IMR-90 (cell line): Measurements from ENCODE around the gene SLC8A1.

Source experiments
- CEBPB ChIP-seq: IDR thresholded peaks from 2 replicates; pipeline ENCODE4 v1.6.1; 2012; ENCODE audit warnings: low read depth, low read length, improper control_type of control experiment
- CHD1 ChIP-seq: IDR thresholded peaks from 2 replicates; pipeline ENCODE4 v1.6.1; 2012; ENCODE audit warnings: low read depth, low read length, improper control_type of control experiment
- CTCF ChIP-seq: conservative IDR thresholded peaks from 2 replicates; pipeline ENCODE4 v1.5.1; 2012; ENCODE audit warnings: mild to moderate bottlenecking, low read depth, low read length, improper control_type of control experiment
- ELK1 ChIP-seq: fragments of 150-350 bp; IDR thresholded peaks from 2 replicates; pipeline ENCODE4 v1.6.1; 2016; ENCODE audit warnings: low read depth, mild to moderate bottlenecking, low read length, moderate library complexity, borderline replicate concordance
- MAZ ChIP-seq: IDR thresholded peaks from 2 replicates; pipeline ENCODE4 v1.6.1; 2012; ENCODE audit warnings: low read depth, mild to moderate bottlenecking, low read length, improper control_type of control experiment, moderate library complexity, borderline replicate concordance
- NFE2L2 ChIP-seq: fragments of 150-350 bp; IDR thresholded peaks from 2 replicates; pipeline ENCODE4 v1.6.1; 2016; ENCODE audit warnings: low read depth, mild to moderate bottlenecking, low read length
- POLR2A ChIP-seq: IDR thresholded peaks from 2 replicates; pipeline ENCODE4 v1.6.1; 2012; ENCODE audit warnings: mild to moderate bottlenecking, low read depth, low read length
- RAD21 ChIP-seq: IDR thresholded peaks from 2 replicates; pipeline ENCODE4 v1.6.1; 2012; ENCODE audit warnings: low read length, improper control_type of control experiment
- RCOR1 ChIP-seq: IDR thresholded peaks from 2 replicates; pipeline ENCODE4 v1.6.1; 2012; ENCODE audit warnings: mild to moderate bottlenecking, low read length, improper control_type of control experiment; ENCODE audit not compliant: insufficient replicate concordance
- RFX5 ChIP-seq: IDR thresholded peaks from 2 replicates; pipeline ENCODE4 v1.8.0; 2012; ENCODE audit warnings: low read depth, mild to moderate bottlenecking, low read length, moderate library complexity
- SMC3 ChIP-seq: fragments of 150-350 bp; IDR thresholded peaks from 2 replicates; pipeline ENCODE4 v1.6.1; 2016; ENCODE audit warnings: low read depth, mild to moderate bottlenecking, antibody characterized with exemption, low read length, moderate library complexity
- USF2 ChIP-seq: fragments of 150-350 bp; IDR thresholded peaks from 2 replicates; pipeline ENCODE4 v1.6.1; 2017; ENCODE audit warnings: mild to moderate bottlenecking, antibody characterized with exemption, low read length, low read depth

GRCh38 chr2:40096360-40096759, 355.5 kb downstream of the SLC8A1 start:
- TF ChIP-seq MAZ (no peak), CHD1 (no peak), ELK1 (no peak), RAD21 (no peak), CTCF (no peak), POLR2A (no peak), CEBPB (no peak), USF2 (no peak), SMC3 (no peak), NFE2L2 (no peak), RFX5 (no peak), RCOR1 (no peak)
